Measurements from ENCODE around the gene B4GALT3. TPM values are rescaled to one million over a fixed set of nuclear protein-coding genes. Genes with fewer than 3 reads are reported as not detected.

Gene B4GALT3
- polyA plus RNA-seq, 1 donor from 2014 or later: 43.7 TPM

DNA sequence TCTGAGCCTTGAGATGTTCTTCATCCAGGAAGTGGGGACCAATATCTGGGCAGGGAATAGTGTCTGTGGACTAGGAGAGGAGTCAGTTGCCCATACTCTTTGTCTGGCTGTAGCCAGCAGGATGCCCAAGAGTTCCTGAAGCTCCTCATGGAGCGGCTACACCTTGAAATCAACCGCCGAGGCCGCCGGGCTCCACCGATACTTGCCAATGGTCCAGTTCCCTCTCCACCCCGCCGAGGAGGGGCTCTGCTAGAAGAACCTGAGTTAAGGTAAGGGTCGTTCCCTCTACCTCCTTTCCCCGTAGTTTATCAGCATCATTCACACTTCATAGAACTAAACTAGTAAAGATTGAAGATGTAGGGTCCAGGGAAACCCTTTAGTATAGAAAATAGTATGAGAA, 14.5 kb downstream of the B4GALT3 start:
- Histone ChIP-seq H3K27me3 (ENCODE audit: insufficient read depth, low read depth, low read length) (no peaks in the 10 kb centered on the region), H3K4me3 (ENCODE audit: low read length) (no peak overlapping the region), H2AFZ (ENCODE audit: low read depth, low read length) (no peak overlapping the region), H3F3A (ENCODE audit: insufficient read depth, low read length, poor library complexity, severe bottlenecking) (no peaks in the 10 kb centered on the region), H3K27ac (ENCODE audit: low read length) (no peak overlapping the region), H3K9ac (ENCODE audit: low read length) (no peak overlapping the region), H4K20me1 (ENCODE audit: insufficient read depth) (no peaks in the 10 kb centered on the region), H3K9me3 (ENCODE audit: low read length) (no peaks in the 10 kb centered on the region), H3K79me2 (replicated peaks; ENCODE audit: insufficient read depth, low read length) (peaks cover 11% of the 10 kb centered on the region), H3K36me3 (ENCODE audit: insufficient read depth, low read length) (no peaks in the 10 kb centered on the region), H3K9me2 (ENCODE audit: insufficient read depth, low read length) (no peaks in the 10 kb centered on the region), H3K4me2 (ENCODE audit: low read length) (no peak overlapping the region)
- TF ChIP-seq TAF1 (IDR thresholded peaks at IDR 0.05; ENCODE audit: low read depth) (no peak), RAD21 (conservative IDR thresholded peaks at IDR 0.05) (no peak), EZH2 (IDR thresholded peaks at IDR 0.05; ENCODE audit: borderline replicate concordance, insufficient read depth, low read length, poor library complexity, severe bottlenecking) (no peak), POLR2AphosphoS5 (IDR thresholded peaks at IDR 0.05) (no peak), EP300 (conservative IDR thresholded peaks at IDR 0.05; ENCODE audit: poor library complexity, severe bottlenecking) (no peak), REST (IDR thresholded peaks at IDR 0.05; ENCODE audit: borderline replicate concordance) (no peak), CTCF (IDR thresholded peaks at IDR 0.05; ENCODE audit: poor library complexity, severe bottlenecking) (no peak), SMC3 (conservative IDR thresholded peaks at IDR 0.05; ENCODE audit: poor library complexity) (no peak), MXI1 (conservative IDR thresholded peaks at IDR 0.05; ENCODE audit: poor library complexity, severe bottlenecking) (no peak)

- Histone ChIP-seq H3K36me3 (ENCODE audit: insufficient read depth, low read length) (no peaks in the 10 kb centered on the region), H3K4me3 (ENCODE audit: low read length) (no peak overlapping the region), H3K9ac (ENCODE audit: low read length) (no peak overlapping the region)
Measured at GRCh38 chr1:161162052-161162451, 15.3 kb downstream of the B4GALT3 start.

More at GRCh38 chr1:161162052-161162451, 15.3 kb downstream of the B4GALT3 start:
- no peaks in the 10 kb centered on the region for H3K9me2 ChIP-seq (ENCODE audit: insufficient read depth, low read length)
- H3K4me2 ChIP-seq (ENCODE audit: low read length): no peak overlapping the region
- H3K9me3 ChIP-seq (ENCODE audit: low read length): no peaks in the 10 kb centered on the region
- TF ChIP-seq CTCF (IDR thresholded peaks at IDR 0.05; ENCODE audit: poor library complexity, severe bottlenecking): no peak
- no peak for TF ChIP-seq EP300 (conservative IDR thresholded peaks at IDR 0.05; ENCODE audit: poor library complexity, severe bottlenecking)
- no peak for TF ChIP-seq POLR2AphosphoS5 (IDR thresholded peaks at IDR 0.05)
- no peak for TF ChIP-seq MXI1 (conservative IDR thresholded peaks at IDR 0.05; ENCODE audit: poor library complexity, severe bottlenecking)
- TF ChIP-seq EZH2 (IDR thresholded peaks at IDR 0.05; ENCODE audit: borderline replicate concordance, insufficient read depth, low read length, poor library complexity, severe bottlenecking): no peak
- TF ChIP-seq REST (IDR thresholded peaks at IDR 0.05; ENCODE audit: borderline replicate concordance): no peak
- TF ChIP-seq TAF1 (IDR thresholded peaks at IDR 0.05; ENCODE audit: low read depth): no peak
- TF ChIP-seq RAD21 (conservative IDR thresholded peaks at IDR 0.05): no peak
- no peak for TF ChIP-seq SMC3 (conservative IDR thresholded peaks at IDR 0.05; ENCODE audit: poor library complexity)
- no peaks in the 10 kb centered on the region for H3K27me3 ChIP-seq (ENCODE audit: insufficient read depth, low read depth, low read length)
- H3K79me2 ChIP-seq (replicated peaks; ENCODE audit: insufficient read depth, low read length): peaks cover 11% of the 10 kb centered on the region
- no peaks in the 10 kb centered on the region for H4K20me1 ChIP-seq (ENCODE audit: insufficient read depth)
- no peak overlapping the region for H2AFZ ChIP-seq (ENCODE audit: low read depth, low read length)
- no peaks in the 10 kb centered on the region for H3F3A ChIP-seq (ENCODE audit: insufficient read depth, low read length, poor library complexity, severe bottlenecking)
- no peak overlapping the region for H3K27ac ChIP-seq (ENCODE audit: low read length)
